ENCODE measurements around the gene ZCCHC14. TPM values are rescaled to one million over a fixed set of nuclear protein-coding genes. Genes with fewer than 3 reads are reported as not detected.
"Not testable (repeated sequence)": the region's sequence is repeated elsewhere in the genome, so short reads cannot be mapped to it uniquely, and the experiment has no call there.

ZCCHC14 gene
- polyA plus RNA-seq, 1 donor, result 41.8 TPM

- not testable (repeated sequence) for DNase-seq
Observed at GRCh38 chr16:87497023-87497766, 4.4 kb upstream of the ZCCHC14 start.

- DNase-seq, result no peak
Observed at GRCh38 chr16:87496447-87496801, 3.6 kb upstream of the ZCCHC14 start.

- DNase-seq, result no peak
Observed at GRCh38 chr16:87495578-87496446, 3.0 kb upstream of the ZCCHC14 start.

GRCh38 chr16:87493608-87494280 is 920 bp upstream of the ZCCHC14 start:
- no peak for DNase-seq

GRCh38 chr16:87492291-87492630 is 563 bp downstream of the ZCCHC14 start:
- DNase-seq, result no peak

- no peak for DNase-seq
Observed at GRCh38 chr16:87491522-87492290, 1.1 kb downstream of the ZCCHC14 start.

- DNase-seq, result not testable (repeated sequence)
Observed at GRCh38 chr16:87490799-87491521, 1.9 kb downstream of the ZCCHC14 start.

GRCh38 chr16:87490096-87490798 is 2.6 kb downstream of the ZCCHC14 start:
- DNase-seq, result no peak

GRCh38 chr16:87489434-87490045 is 3.3 kb downstream of the ZCCHC14 start:
- no peak for DNase-seq

GRCh38 chr16:87488960-87489359 is 3.9 kb downstream of the ZCCHC14 start:
- DNase-seq, result not testable (repeated sequence)

- DNase-seq, result peak; percentile 53
Observed at GRCh38 chr16:87487361-87487924, 5.4 kb downstream of the ZCCHC14 start.

- DNase-seq, result no peak
Observed at GRCh38 chr16:87486713-87487247, 6.0 kb downstream of the ZCCHC14 start.

GRCh38 chr16:87486282-87486681 is 6.5 kb downstream of the ZCCHC14 start:
- DNase-seq, result no peak

GRCh38 chr16:87485792-87486191 is 7.0 kb downstream of the ZCCHC14 start:
- DNase-seq, result not testable (repeated sequence)

- no peak for DNase-seq
Observed at GRCh38 chr16:87484487-87485331, 8.1 kb downstream of the ZCCHC14 start.

GRCh38 chr16:87483481-87483880 is 9.3 kb downstream of the ZCCHC14 start:
- DNase-seq, result no peak

- not testable (repeated sequence) for DNase-seq
Observed at GRCh38 chr16:87482670-87483069, 10.2 kb downstream of the ZCCHC14 start.

GRCh38 chr16:87482266-87482665 is 10.6 kb downstream of the ZCCHC14 start:
- DNase-seq, result no peak

GRCh38 chr16:87481711-87482110 is 11.1 kb downstream of the ZCCHC14 start:
- not testable (repeated sequence) for DNase-seq

Data from left kidney (tissue), 2 donors.